ENCODE data around the gene CT47A1. TPM values are rescaled to one million over a fixed set of nuclear protein-coding genes. Genes with fewer than 3 reads are reported as not detected.
"Not testable (repeated sequence)": the region's sequence is repeated elsewhere in the genome, so short reads cannot be mapped to it uniquely, and the experiment has no call there.

The CT47A1 gene
- total and polyA plus RNA-seq, 4 experiments from 2014 or later: not detected

DNA sequence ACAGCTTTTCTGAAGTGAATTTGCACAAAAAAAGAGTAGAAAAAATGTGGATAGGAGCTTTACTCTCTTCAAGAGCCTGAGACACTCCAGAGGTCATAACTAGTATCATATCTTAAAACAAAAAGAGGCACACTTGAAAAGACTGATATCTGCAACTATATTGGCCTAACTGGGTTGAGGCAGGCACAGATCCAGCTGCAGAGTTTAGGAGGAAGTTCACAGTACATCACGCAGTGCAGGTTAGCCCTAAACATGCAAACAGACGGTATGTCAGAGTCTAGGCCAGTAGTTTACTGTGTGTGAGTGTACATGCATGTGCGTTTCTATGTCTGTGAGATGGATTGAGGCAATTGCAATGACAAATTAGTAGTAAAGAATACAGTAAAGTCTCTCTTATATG is 24.2 kb upstream of the CT47A1 start:
- no peak overlapping the region for H3K27ac Mint-ChIP-seq
- H3K27me3 ChIP-seq (ENCODE audit: insufficient read depth, low read length): no peaks in the 10 kb centered on the region
- H3K4me3 Mint-ChIP-seq: no peak overlapping the region
- no peaks in the 10 kb centered on the region for H3K4me1 ChIP-seq (ENCODE audit: insufficient read depth, low read length)
- peaks cover 0 to 4% (median 0%) of the 10 kb centered on the region in 8 donors for H3K9me3 Mint-ChIP-seq
- H3K4me1 Mint-ChIP-seq: no peaks in the 10 kb centered on the region
- H3K27me3 Mint-ChIP-seq: peaks cover 0 to 2% of the 10 kb centered on the region in 2 donors
- intact Hi-C loops (cut with micrococcal nuclease): no loop called here
- CTCF ChIA-PET (ENCODE audit: partially characterized antibody): no interaction called here
- H3K36me3 ChIP-seq (ENCODE audit: insufficient read depth, low read length): no peaks in the 10 kb centered on the region
- DNase-seq: no peak
- H3K27ac ChIP-seq (ENCODE audit: low read depth, low read length): no peak overlapping the region
- no peaks in the 10 kb centered on the region for H3K36me3 Mint-ChIP-seq
- H3K9me3 ChIP-seq (ENCODE audit: control insufficient read depth in 1 of 2, low read length in 2 of 2): no peaks in the 10 kb centered on the region
- POLR2A ChIA-PET (ENCODE audit: partially characterized antibody): no interaction called here
- H3K4me3 ChIP-seq (ENCODE audit: low read length in 2 of 2): no peak overlapping the region

GRCh38 chrX:121008920-121009319 is 23.4 kb upstream of the CT47A1 start:
- DNase-seq: no peak
- Mint-ChIP-seq H3K4me3 (no peak overlapping the region), H3K36me3 (no peaks in the 10 kb centered on the region), H3K9me3 (peaks cover 0 to 4% (median 0%) of the 10 kb centered on the region in 8 donors), H3K4me1 (no peaks in the 10 kb centered on the region), H3K27ac (no peak overlapping the region), H3K27me3 (no peaks in the 10 kb centered on the region)
- no peaks in the 10 kb centered on the region for H3K4me1 ChIP-seq (ENCODE audit: insufficient read depth, low read length)
- no peak overlapping the region for H3K4me3 ChIP-seq (ENCODE audit: low read length in 2 of 2)
- no peaks in the 10 kb centered on the region for H3K9me3 ChIP-seq (ENCODE audit: control insufficient read depth in 1 of 2, low read length in 2 of 2)
- H3K36me3 ChIP-seq (ENCODE audit: insufficient read depth, low read length): no peaks in the 10 kb centered on the region
- POLR2A ChIA-PET (ENCODE audit: partially characterized antibody): no interaction called here
- no peaks in the 10 kb centered on the region for H3K27me3 ChIP-seq (ENCODE audit: insufficient read depth, low read length)
- intact Hi-C loops (cut with micrococcal nuclease): no loop called here
- no peak overlapping the region for H3K27ac ChIP-seq (ENCODE audit: low read depth, low read length)
- CTCF ChIA-PET (ENCODE audit: partially characterized antibody): no interaction called here

- Mint-ChIP-seq H3K27me3 (no peaks in the 10 kb centered on the region), H3K4me1 (no peaks in the 10 kb centered on the region), H3K36me3 (no peaks in the 10 kb centered on the region), H3K27ac (no peak overlapping the region), H3K4me3 (no peak overlapping the region), H3K9me3 (no peaks in the 10 kb centered on the region)
- CTCF ChIA-PET (ENCODE audit: partially characterized antibody): no interaction called here
- Histone ChIP-seq H3K4me1 (ENCODE audit: insufficient read depth, low read length) (no peaks in the 10 kb centered on the region), H3K4me3 (ENCODE audit: low read length in 2 of 2) (no peak overlapping the region), H3K9me3 (ENCODE audit: control insufficient read depth in 1 of 2, low read length in 2 of 2) (no peaks in the 10 kb centered on the region), H3K27me3 (ENCODE audit: insufficient read depth, low read length) (no peaks in the 10 kb centered on the region), H3K36me3 (ENCODE audit: insufficient read depth, low read length) (no peaks in the 10 kb centered on the region), H3K27ac (ENCODE audit: low read depth, low read length) (no peak overlapping the region)
- POLR2A ChIA-PET (ENCODE audit: partially characterized antibody): no interaction called here
- DNase-seq: no peak
- intact Hi-C loops (cut with micrococcal nuclease): no loop called here
Observed at GRCh38 chrX:121000589-121000988, 15.0 kb upstream of the CT47A1 start.

DNA sequence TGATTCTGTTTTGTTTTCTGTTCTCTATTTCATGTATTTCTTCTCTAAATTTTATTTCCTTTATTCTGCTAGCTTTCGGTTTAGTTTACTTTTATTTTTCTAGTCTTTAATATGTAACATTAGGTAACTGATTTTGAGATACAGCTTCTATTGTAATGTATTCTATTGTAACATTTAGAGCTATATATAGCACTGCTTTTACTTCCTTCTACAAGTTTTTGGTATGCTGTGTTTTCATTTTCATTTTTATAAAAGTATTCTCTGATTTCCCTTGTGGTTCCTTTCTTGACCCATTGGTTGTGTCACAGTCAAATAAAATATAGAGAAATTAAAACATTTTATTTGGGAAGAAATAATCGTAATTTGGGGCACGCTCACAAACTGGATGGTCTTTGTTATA is 13.9 kb upstream of the CT47A1 start:
- H3K4me1 Mint-ChIP-seq: no peaks in the 10 kb centered on the region
- no peaks in the 10 kb centered on the region for H3K9me3 ChIP-seq (ENCODE audit: control insufficient read depth in 1 of 2, low read length in 2 of 2)
- H3K27ac Mint-ChIP-seq: no peak overlapping the region
- ChIA-PET POLR2A (ENCODE audit: partially characterized antibody) (no interaction called here), CTCF (ENCODE audit: partially characterized antibody) (no interaction called here)
- no peak overlapping the region for H3K27ac ChIP-seq (ENCODE audit: low read depth, low read length)
- H3K27me3 ChIP-seq (ENCODE audit: insufficient read depth, low read length): no peaks in the 10 kb centered on the region
- no peaks in the 10 kb centered on the region for H3K27me3 Mint-ChIP-seq
- intact Hi-C loops (cut with micrococcal nuclease): no loop called here
- no peak overlapping the region for H3K4me3 Mint-ChIP-seq
- no peak for DNase-seq
- no peak overlapping the region for H3K4me3 ChIP-seq (ENCODE audit: low read length in 2 of 2)
- H3K9me3 Mint-ChIP-seq: no peaks in the 10 kb centered on the region
- no peaks in the 10 kb centered on the region for H3K36me3 Mint-ChIP-seq
- H3K4me1 ChIP-seq (ENCODE audit: insufficient read depth, low read length): no peaks in the 10 kb centered on the region
- no peaks in the 10 kb centered on the region for H3K36me3 ChIP-seq (ENCODE audit: insufficient read depth, low read length)

DNA sequence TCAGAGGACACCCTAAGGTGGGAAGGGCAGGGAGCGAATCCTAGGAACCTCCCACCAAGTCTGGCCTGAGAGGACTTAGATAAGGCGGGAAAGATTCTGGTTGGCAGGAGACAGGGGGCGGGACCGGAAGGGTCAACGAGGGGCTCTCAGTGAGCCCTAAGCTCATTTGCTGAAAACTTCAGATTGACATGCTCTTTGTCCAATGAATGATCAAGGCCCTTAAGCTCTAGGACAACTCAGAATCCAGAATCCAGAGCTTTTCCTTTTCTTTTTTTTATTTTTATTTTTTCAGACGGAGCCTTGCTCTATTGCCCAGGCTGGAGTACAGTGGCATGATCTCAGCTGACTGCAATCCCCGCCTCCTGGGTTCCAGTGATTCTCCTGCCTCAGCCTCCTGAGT is 29.1 kb downstream of the CT47A1 start, which contains the start of gene CT47A7:
Gene CT47A7, minus strand, starts transcription at position 101 of the 400 bp plus-strand sequence. CDS start 255 bp downstream, outside the sequence.
- intact Hi-C loops (cut with micrococcal nuclease); H3K27ac Mint-ChIP-seq; DNase-seq; H3K4me1 Mint-ChIP-seq; H3K9me3 ChIP-seq (ENCODE audit: control insufficient read depth in 1 of 2, low read length in 2 of 2); POLR2A ChIA-PET (ENCODE audit: partially characterized antibody); H3K27me3 ChIP-seq (ENCODE audit: insufficient read depth, low read length); H3K9me3 Mint-ChIP-seq; H3K4me1 ChIP-seq (ENCODE audit: insufficient read depth, low read length); H3K27me3 Mint-ChIP-seq; CTCF ChIA-PET (ENCODE audit: partially characterized antibody); H3K36me3 Mint-ChIP-seq; H3K4me3 ChIP-seq (ENCODE audit: low read length in 2 of 2); H3K36me3 ChIP-seq (ENCODE audit: insufficient read depth, low read length); H3K4me3 Mint-ChIP-seq; H3K27ac ChIP-seq (ENCODE audit: low read depth, low read length): not testable (repeated sequence)

Other genes with a start within 250 kb of the CT47A1 start
- gene CT47B1, start 109.9 kb downstream of the CT47A1 start, total RNA-seq: not detected
- gene CT47B1, start 109.9 kb downstream of the CT47A1 start, polyA plus RNA-seq: not detected
- gene CT47A11, start 48.6 kb downstream of the CT47A1 start, total RNA-seq: not detected
- not detected for gene CT47A11, start 48.6 kb downstream of the CT47A1 start, polyA plus RNA-seq
- gene CT47A10, start 43.7 kb downstream of the CT47A1 start, total RNA-seq: not detected
- gene CT47A10, start 43.7 kb downstream of the CT47A1 start, polyA plus RNA-seq: not detected
- not detected for gene CT47A9, start 38.9 kb downstream of the CT47A1 start, total RNA-seq
- not detected for gene CT47A9, start 38.9 kb downstream of the CT47A1 start, polyA plus RNA-seq
- not detected for gene CT47A8, start 34.0 kb downstream of the CT47A1 start, total RNA-seq
- not detected for gene CT47A8, start 34.0 kb downstream of the CT47A1 start, polyA plus RNA-seq
- not detected for gene CT47A7, start 29.2 kb downstream of the CT47A1 start, total RNA-seq
- not detected for gene CT47A7, start 29.2 kb downstream of the CT47A1 start, polyA plus RNA-seq
- gene CT47A6, start 24.3 kb downstream of the CT47A1 start, total RNA-seq: not detected
- gene CT47A6, start 24.3 kb downstream of the CT47A1 start, polyA plus RNA-seq: not detected
- gene CT47A5, start 19.4 kb downstream of the CT47A1 start, total RNA-seq: not detected
- not detected for gene CT47A5, start 19.4 kb downstream of the CT47A1 start, polyA plus RNA-seq
- gene CT47A4, start 14.6 kb downstream of the CT47A1 start, total RNA-seq: not detected
- not detected for gene CT47A4, start 14.6 kb downstream of the CT47A1 start, polyA plus RNA-seq
- gene CT47A3, start 9.7 kb downstream of the CT47A1 start, total RNA-seq: not detected
- gene CT47A3, start 9.7 kb downstream of the CT47A1 start, polyA plus RNA-seq: not detected
- gene CT47A2, start 4.8 kb downstream of the CT47A1 start, total RNA-seq: not detected
- not detected for gene CT47A2, start 4.8 kb downstream of the CT47A1 start, polyA plus RNA-seq
- gene GLUD2, start 61.9 kb upstream of the CT47A1 start, total RNA-seq: under 1 TPM; 0.44 to 0.53 TPM
- gene GLUD2, start 61.9 kb upstream of the CT47A1 start, polyA plus RNA-seq: under 1 TPM; 0.32 to 0.43 TPM